GM18858 (cell line): ENCODE results near the gene DTWD2.
A peak's percentile ranks its signal among the peaks of the same experiment; 100 is the strongest.
"Not testable (repeated sequence)": the region's sequence is repeated elsewhere in the genome, so short reads cannot be mapped to it uniquely, and the experiment has no call there.

Experiments
- ATAC-seq: cut with Tn5 transposase; IDR thresholded peaks from one replicate; pipeline ENCODE4 v1.9.1; 2021; ENCODE audit not compliant: unreplicated experiment

Gene DTWD2

DNA sequence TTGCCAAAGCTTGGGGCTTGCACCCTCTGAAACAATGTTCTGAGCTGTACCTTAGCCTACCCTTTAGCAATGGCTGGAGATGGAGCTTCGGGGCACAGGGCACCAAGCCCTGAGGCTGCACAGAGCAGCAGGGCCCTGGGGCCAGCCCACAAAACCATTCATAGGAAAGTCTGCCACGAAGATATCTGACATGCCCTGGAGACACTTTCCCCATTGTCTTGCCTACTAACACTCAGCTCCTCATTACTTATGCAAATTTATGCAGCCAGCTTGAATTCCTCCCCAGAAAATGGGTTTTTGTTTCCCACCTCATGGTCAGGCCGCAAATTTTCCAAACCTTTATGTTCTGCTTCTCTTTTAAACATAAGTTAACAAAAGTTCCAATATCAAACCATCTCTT lies 105.7 kb downstream of the DTWD2 start:
- no peak for ATAC-seq

DNA sequence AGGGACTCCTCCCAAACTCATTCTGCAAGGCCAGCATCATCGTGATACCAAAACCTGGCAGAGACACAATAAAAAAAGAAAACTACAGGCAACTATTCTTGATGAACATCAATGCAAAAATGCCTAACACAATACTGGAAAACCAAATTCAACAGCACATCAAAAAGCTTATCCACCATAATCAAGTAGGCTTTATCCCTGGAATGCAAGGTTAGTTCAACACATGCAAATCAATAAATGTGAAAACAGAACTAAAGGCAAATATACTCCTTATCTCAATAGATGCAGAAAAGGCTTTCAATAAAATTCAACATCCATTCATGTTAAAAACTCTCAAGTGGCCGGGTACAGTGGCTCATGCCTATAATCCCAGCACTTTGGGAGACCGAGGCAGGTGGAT lies 111.5 kb downstream of the DTWD2 start:
- ATAC-seq: not testable (repeated sequence)

- no peak for ATAC-seq
These were observed 113.2 kb downstream of the DTWD2 start for GRCh38 chr5:118875131-118875530.

- no peak for ATAC-seq
These were observed 114.9 kb downstream of the DTWD2 start for GRCh38 chr5:118873417-118873816.

DNA sequence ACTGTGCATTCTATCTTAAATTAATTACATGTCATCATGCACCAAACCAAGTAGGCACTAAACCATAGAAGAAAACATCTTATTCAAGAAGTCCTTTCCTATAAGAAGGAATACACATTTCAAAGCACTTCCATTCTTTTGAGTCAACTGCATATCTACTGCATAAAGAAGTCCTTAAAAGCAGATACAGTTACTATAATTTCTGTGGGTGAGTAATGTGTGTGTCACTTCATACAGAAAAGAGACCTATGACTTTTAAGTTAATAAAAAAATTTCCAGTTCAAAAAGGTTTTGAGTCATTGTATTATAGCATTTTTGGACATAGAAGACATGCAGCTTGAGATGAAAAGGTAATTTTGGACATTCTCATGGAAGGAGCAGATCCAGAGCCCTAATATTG lies 125.0 kb downstream of the DTWD2 start:
- no peak for ATAC-seq

- no peak for ATAC-seq
These were observed 125.8 kb downstream of the DTWD2 start for GRCh38 chr5:118862596-118862995.

DNA sequence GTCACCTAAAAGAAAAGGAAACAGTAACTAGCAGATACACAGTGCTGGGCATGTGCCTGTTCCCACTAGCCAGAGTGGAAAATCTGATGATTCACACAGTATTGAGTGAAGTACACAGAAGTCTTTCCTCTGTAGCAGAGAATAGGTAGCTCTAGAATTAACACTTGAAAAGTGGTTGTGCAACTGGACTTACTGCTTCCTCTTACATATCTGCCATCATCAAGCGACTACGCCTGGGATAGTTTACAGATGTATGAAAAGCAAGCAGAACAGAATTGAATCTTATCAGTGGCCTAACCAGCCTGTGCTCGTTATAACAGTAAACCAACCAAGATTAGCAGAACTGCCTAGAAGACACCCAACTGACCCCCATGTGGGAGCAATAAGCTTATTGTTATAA lies 130.6 kb downstream of the DTWD2 start:
- no peak for ATAC-seq

GRCh38 chr5:118854819-118855218 lies 133.5 kb downstream of the DTWD2 start:
- ATAC-seq: no peak

- ATAC-seq: not testable (repeated sequence)
These were observed 136.6 kb downstream of the DTWD2 start for GRCh38 chr5:118851785-118852184.

- ATAC-seq: not testable (repeated sequence)
These were observed 138.8 kb downstream of the DTWD2 start for GRCh38 chr5:118849507-118849906.

- no peak for ATAC-seq
These were observed 144.0 kb downstream of the DTWD2 start for GRCh38 chr5:118844351-118844750.

DNA sequence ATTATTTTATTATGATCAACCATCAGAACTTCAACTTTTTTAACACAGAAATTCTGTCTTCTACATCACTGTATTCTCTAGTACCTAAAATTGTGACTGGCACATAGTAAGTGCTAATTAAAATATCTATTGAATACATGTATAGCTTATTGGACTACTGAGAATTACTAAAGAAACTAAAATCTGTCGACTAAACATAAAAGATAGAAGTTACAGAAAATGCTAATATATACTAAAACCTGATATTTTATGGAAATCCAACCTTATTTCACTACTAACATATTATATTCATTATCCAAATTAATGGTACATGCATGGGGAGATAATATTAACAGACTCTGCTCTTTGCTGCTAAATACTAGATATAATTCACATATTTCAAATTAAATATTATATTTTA lies 153.6 kb downstream of the DTWD2 start:
- ATAC-seq: no peak

DNA sequence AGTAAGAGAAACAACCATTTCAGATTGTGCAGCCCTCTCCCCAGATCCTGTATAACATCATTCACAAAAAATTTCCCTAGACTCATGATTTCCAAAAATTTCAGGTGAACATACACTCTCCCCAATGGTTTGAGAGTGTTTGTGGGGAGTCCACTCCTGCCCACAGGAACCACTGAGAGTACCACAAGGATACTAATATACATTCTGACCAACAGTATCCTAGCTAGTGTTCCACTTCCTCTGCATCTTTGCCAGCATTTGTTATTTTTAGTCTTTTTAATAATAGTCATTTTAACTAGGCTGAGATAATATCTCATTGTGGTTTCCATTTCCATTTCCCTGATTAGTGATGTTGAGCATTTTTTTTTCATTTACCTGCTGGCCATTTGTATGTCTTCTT lies 155.4 kb downstream of the DTWD2 start:
- no peak for ATAC-seq

GRCh38 chr5:118825226-118825625 lies 163.1 kb downstream of the DTWD2 start:
- no peak for ATAC-seq

DNA sequence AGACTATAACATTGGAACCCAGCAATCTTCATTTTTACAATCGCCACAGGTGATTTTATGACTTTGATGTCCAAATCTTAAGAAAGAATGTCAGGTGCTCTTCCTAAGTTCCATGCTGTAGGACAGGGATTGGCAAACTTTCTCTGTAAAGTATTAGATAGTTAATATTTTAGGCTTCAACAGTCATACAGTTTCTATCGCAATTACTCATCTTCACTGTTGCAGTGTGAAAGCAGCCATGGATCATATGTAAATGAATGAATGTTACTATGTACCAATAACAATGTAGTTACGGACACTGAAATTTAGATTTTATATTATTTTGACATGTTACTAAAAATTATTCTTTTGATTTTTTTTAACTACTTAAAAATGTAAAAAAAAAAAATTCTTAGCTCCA lies 169.7 kb downstream of the DTWD2 start:
- no peak for ATAC-seq

DNA sequence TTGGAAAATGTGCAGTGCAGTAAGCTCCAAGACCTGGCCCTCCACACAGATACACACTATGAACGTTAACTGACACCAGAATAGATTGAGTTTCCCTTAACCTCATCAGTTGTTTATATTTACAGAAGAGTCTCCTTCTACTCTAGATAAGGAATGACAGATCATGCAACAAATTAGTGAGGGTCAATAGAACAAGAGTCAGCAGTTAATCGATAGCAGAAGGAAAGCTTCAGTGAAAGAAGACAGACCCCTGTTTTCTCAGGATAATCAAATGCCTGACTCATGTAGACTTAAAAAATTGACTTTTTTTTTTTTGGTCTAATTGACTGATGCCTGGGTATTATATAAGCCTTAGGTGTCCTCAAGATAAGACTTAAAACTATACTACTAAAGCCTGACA lies 179.9 kb downstream of the DTWD2 start:
- ATAC-seq: no peak

- no peak for ATAC-seq
These were observed 181.8 kb downstream of the DTWD2 start for GRCh38 chr5:118806571-118806970.

GRCh38 chr5:118802335-118802734 lies 186.0 kb downstream of the DTWD2 start:
- no peak for ATAC-seq

DNA sequence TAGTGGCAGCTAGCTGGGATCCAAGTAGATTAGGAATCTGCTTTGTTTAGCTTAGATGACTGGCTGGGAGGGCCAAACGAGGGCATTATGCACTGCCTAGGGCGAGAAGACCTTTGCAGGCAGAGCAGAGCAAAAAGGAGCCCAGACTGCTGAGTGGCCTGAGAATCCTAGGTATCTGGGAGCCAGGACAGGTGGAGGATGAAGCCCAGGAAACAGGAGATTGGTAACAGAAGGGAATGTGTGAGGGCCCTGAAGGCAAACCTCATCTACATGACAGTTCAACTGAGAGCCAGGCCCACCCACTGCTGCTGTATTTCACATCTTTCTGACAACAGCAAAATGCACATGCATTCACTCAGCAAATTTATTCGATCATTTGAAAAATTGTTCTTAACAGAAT lies 192.3 kb downstream of the DTWD2 start:
- ATAC-seq: no peak

DNA sequence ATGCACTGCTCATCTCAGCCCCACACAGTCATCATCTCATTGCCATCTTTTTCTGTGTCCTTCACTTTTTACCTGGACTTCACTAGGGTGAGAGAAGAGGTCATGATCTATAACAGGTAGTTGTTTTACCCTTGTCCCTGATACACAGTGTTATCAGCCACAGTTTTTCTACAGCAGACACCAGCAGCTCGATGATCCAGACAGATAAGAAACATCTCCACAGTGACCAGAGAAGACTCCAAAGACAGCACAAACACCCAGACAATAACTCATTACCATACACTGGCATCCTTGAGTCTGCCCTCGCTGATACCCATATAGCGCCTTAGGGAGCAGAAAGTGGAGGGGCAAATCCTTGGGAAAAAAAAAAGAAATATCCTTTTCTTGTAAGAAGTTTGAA lies 194.1 kb downstream of the DTWD2 start:
- no peak for ATAC-seq

DNA sequence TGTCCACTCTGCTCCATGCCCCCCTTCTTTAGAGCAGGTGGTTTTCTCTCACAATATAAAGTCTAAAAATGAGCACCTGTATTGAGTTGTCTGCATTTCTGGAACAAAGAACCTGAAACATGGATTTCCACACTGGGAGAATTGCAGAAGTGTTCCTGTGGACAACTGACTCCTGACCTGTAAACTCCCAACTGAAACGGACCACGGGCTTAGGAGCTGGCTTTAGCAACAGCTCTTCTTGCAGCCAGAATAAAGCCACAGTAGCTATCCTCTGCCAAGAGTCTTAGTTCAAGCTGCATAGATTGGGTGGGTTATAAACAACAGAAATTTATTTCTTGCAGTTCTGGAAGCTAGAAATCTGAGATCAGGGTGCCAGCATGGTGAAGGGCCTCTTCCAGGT lies 194.7 kb downstream of the DTWD2 start:
- ATAC-seq: no peak

- no peak for ATAC-seq
These were observed 195.3 kb downstream of the DTWD2 start for GRCh38 chr5:118793091-118793490.

- peak; percentile 97 for ATAC-seq
These were observed 196.2 kb downstream of the DTWD2 start for GRCh38 chr5:118791926-118792734.
